ENCODE data around the gene KCNH1. TPM values are rescaled to one million over a fixed set of nuclear protein-coding genes. Genes with fewer than 3 reads are reported as not detected.

The KCNH1 gene
- polyA plus RNA-seq, 1 donor: 0.49 TPM

DNA sequence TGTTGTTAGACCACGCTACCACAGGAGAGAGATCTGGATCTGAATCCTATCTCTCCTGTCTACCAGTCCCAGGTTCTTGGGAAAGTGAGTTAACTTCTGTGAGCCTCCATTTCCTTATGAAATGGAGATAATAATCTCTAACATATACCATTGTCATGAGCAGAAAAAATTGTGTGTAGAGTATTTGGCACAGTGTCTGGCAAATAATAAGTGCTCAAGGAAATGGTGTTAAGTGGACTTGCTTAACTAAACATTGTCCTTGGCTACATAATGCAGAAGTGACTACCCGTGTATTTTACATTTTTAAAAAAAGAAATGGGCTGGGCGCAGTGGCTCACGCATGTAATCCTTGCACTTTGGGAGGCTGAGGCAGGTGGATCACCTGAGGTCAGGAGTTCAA is 217.4 kb downstream of the KCNH1 start:
- no peak for DNase-seq

DNA sequence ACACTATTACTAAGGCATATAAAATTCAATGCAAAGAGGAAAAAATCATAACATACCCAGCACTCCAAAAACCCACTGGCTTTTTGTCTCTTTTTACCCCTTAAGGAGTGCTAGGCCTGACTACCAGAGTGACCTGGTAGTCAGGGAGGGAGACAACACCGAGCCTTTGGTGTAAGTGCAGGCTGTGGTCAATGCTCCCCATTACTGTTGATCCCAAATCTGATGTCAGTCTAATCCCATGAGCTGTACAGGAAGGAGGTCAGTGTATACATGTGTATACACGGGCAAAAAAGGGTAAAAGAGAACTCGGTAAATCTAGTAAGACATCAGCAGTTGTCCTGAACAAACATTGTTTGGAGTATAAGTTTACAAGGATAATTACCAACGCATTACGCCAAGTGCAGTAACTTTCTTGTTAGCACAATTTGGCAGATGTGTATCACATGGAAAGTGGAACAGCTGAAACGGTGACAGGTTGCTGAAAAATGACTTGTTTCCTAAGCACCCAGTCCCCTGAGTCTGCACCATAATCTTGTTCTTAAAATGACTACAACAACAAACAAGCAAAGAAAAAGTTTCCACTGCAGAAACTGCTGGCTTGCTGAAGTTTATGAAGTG is 217.9 kb downstream of the KCNH1 start:
- no peak for DNase-seq

DNA sequence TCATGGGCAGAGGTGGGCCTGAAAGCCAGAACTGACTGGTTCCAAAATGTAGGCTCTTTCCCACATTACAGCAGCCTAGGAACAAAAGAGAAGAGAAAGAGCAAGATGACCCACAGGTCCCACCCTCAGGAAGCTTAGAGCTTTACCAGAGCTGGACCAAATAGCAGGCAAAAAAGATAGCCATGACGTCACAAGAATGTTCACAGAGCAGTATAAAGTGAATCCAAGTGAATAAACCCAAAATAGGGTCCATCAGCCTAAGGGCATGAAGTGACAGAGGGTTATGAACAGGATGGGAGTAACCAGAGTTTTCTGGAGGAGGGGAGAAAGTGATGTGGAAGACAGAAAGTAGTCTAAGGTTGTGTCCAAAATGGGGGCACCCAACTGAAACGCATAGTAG is 221.2 kb downstream of the KCNH1 start:
- no peak for DNase-seq

DNA sequence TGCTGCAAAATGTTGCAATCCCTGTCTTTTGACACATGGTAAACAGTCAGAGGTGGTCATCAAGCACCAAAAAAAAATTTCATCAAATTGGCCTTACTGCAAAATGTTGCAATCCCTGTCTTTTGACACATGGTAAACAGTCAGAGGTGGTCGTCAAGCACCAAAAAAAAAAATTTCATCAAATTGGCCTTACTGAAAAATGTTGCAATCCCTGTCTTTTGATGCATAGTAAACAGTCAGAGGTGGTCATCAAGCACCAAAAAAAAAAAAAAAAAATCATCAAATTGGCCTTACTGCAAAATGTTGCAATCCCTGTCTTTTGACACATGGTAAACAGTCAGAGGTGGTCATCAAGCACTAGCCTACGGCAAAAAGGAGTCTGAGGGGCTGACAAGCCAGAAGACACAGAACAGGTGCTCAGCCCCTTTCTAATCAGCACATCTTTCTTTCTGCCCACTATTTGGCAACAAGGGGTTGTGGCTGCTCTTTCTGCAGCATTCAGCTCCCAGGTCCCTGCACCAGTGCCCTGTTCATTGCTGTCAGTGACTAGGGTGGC is 223.8 kb downstream of the KCNH1 start:
- no peak for DNase-seq

DNA sequence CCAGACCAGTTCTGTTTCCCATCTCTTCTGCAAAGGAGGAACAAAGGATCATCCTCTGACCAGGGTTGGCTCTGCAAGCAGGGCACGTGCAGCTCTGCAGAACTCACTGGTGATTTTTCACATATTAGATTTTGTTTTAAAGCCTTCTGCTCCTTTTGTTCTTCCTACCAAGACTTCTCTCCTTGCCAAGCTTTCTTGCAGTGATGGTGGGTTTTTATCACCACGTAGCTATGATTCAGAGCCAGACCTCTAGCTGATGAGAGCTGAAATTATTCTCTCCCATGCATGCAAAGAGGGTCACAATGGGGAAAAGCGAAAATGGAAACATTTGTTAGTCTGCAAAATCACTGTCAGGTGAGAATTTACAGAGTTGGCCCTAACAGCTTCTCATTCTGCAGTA is 225.2 kb downstream of the KCNH1 start:
- no peak for DNase-seq

DNA sequence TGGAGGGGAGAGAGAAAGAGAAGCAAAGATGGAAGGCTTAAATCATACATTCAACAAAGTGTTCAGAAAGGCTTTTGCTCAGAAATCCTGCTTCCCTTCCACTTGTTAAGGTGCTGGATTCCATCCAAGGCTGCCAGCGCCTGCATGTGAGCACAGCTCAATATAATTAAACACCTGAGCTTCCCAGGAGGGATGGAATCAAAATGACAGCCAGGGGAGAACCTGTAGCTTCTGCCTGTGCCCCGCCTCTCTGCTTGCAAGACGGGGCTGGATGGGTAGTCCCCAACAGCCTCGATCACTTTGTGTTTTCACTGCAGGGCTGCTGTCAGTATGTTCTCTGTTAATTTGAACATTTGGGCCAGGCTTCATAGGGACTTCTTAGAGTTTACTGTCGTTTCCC is 225.7 kb downstream of the KCNH1 start:
- no peak for DNase-seq

DNA sequence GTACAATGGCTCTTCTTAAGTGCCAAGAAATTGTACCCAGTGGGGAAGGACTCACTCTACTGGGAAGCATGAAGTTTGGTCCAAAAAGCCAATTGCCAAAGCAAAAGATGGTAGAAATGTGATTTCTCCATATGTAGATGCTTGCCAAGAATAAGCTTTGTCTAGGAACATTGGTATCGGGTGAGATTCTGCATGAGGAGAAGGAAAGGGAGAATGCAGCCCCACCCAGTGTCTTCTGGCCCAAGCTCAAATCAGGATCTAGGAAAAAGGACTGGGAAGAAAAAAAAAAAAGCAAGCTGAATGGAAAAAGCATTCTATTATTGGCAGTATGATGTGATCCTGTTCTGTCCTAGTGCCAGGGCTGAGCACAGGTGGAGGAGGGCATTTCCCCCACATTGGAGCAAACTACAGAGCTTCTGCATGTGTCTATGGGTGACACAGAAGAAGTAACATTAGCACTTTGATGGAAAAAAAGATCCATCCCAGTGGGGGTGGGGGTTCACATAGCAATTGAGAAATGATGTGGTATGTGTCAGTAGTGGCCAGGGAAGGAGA is 226.6 kb downstream of the KCNH1 start:
- DNase-seq: no peak

DNA sequence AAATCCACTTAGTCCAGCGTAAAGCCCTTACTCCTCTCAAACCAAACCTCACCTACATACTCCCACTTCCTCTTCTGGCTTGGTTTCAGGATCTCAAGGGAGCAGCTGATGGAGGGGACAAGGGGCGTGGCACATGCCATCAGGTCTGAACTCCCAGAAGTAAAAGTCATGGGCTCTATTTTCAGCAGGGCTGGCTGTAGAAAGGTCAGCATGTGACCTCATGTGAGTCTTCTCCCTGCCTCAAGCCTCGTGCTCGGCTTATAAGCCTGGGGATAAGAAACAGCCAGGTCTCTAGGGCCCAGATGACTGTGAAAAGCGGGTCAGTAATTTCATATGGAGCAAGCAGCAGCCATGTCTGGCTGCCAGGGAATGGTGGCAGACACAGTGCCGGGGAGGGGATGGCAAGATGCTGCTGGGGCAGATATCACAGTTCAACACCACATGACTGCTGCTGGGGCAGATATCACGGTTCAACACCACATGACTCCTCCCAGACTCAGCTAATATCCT is 227.9 kb downstream of the KCNH1 start:
- DNase-seq: no peak

DNA sequence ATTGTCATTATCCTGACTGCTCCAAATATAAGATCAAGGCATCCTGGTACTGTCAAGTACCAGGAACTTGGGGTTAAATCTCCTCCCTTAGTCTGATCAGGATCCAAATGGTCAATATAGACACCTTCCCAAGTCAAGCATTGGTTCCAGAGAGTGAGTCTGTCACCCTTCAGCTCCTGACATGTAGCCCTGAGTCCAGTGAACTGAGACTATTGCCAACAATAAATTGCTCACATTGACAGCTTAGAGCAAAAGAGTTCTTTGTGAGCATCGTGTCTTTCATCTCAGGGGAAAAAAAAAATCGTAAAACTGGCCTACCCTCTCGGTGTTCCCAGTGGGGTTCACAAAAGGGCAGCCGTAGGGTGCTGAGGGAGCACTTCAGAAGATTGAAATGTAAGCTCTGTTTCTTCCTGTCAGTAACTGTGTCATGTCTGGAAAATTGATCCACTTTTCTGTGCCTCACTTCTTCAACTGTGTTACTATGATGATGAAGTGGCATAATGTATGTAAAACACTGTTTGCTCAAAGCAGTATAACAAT is 228.5 kb downstream of the KCNH1 start:
- DNase-seq: no peak

DNA sequence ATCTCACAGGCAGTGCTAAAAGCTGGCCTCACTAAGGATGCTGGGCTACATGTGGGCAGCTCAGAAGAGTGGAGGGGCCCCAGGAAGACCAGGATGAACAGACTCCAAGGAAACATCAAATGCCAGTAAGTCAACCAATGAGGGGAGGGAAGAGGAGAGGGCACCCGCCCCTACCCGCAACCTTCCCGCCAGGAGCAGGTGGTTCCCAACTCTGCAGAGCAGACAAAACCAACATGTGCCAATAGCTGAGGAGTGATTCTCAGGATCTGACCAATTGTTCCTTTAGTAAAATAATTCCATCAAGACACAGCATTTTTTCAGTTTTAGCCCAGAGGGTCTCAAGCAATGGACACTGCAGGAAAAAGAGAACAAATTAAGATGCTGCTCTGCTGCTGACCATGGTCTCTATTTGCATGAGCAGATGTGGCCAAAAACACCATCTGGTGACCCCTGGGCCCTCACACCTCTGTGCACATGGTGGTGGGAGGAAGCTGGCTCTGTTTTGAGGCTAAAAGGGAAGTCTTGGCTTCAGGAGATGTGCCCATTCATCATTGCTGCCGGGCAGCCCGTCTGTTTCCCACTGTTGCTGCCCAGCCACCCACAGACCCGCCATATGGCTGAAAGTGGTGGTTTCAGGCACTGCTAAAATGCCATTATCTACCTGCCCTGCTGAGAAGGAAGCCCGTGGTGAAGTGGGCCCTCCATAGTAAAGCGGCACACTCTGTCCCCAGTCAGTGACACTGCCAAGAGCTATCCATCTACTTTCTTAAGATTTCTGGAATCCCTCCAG is 231.8 kb downstream of the KCNH1 start:
- DNase-seq: no peak

DNA sequence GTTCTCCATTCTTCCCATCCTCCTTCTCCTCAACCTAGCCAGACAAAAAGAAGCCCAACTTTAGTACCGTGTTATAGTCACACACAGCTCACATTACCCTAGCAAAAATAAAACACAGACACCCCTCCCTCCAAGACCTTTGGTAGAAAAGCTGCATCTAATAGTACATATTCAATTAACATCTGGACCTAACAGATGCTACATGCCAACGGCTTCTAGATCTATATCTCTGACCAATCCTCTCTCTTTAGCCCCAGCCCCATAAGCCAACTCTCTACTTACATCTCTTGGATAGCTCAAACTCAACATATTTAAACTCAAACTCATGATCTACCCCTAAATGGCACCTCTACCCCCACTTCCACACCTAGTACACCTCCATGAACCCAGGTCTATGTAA is 233.1 kb downstream of the KCNH1 start:
- no peak for DNase-seq

DNA sequence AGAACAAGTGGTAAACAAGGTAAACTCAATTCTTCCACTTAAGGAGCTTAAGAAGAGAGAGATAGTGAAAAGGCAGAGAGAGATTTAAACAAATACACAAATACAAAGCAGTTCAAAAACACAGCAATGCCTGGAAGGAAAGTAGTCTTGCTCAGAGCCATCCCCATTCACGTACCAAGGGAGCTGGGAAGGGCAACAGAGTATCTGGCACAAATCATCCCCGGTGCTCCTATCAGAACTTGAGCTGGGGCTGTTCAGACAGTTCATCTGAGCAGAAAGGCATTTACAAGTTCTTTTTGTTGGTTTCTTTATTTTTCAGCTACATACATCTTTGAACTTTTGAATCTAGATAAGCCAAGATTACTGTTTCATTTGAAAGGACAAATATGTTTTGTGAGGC is 233.9 kb downstream of the KCNH1 start:
- DNase-seq: no peak

DNA sequence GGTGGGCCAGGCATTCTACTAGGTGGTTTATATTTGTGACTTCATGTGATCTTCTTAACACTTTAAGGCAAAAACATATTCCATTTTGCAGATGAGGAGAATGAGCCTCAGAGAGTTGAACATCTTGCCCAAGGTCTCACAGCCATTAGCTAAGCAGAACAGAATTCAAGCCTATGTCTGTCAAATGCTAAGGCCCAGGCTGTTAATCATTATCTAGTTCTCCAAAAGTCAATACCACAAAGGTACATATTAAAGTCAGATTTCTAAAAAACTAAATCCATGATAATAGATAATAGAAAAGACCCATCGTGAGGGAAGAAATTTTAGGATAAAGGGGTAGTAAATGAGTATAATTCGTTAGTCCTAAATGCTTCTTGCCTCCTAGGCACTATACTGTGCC is 234.3 kb downstream of the KCNH1 start:
- DNase-seq: no peak

DNA sequence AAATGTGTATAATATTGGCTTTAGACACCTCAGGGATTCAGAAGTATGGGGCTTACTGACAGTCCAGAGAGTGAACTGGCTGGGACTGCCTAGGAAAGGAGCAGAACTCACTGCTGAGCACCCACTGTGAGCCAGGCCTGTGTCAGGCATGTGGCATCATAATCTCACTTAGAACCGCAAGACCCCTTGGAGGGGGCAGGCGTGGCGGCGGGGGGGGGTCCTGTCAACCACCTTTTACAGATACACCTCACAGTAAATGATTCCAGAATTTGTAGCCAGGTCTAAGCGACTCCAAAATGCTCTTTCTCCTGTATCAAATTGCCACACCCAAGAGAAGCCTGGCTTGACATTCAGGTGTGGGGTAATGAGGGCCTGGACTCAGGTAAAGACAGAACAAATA is 235.5 kb downstream of the KCNH1 start:
- no peak for DNase-seq

DNA sequence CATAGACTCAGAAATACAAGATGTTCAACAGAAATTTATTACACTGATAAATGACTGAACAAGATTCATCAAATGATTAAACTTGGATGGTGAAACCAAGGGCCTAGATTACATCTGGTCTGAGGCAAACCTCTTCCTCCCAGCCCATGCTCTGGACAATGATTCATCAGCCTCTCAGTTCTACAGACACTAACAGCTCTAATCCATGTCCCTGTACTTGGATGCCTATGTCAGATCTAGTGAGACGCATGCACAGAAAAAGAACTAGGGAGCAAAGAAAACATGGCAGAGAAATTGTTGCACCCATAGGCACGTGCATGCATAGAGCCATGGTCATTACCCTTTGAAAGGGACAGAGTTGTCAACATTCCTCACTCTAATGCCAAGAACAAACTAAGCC is 250.1 kb downstream of the KCNH1 start:
- no peak for DNase-seq

DNA sequence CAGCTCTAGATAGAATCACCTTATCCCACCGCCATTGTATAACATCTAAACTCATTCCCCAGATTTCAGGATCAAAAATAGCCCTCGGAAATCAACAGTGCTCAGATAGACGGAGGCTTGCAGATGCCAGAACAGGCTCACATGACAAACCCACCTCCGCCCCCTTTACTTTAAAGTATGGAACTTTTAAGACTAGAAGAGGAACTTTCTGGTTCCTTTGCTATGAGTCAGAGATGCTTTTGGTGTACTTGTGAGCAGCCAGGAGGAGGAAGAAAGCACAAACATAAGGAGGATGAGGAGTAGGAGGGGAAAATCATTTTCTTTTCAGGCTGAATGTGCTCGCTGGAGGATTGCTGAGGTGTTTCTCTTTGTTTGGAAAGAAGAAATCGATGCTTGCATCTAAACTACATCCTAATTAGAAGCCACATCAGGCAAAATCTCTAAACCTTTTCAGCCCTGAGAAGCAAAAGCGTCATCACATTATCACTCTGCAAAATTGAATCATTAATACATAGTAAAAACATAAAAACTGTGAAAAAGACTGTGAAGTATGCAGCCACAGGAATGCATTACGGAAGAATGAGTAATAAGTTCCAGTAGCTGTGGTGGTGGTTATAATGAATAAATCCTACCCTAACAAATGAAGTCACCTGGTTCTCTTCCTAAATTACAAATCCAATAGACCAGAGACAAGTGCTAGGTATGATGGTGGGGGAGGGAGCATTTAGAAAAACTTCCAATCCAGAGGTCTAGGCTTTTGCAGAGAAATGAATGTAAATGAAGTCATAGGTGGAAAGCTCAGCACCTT is 251.3 kb downstream of the KCNH1 start:
- DNase-seq: no peak

DNA sequence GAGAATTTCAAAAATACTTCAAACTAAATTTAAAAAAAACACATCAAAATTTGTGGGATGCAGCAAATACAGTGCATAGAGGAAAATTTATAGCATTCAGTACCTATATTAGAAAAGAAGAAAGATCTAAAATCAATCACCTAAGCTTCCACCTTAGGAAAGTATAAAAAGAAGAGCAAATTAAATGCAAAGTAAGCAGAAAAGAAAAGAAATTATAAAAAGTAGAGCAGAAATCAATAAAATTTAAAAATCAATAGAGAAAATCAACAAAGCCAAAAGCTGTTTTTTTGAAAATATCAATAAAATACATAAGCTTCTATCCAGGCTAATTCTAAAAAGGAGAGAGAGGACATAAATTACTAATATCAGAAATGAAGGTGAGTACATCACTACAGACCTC is 255.4 kb downstream of the KCNH1 start:
- no peak for DNase-seq

DNA sequence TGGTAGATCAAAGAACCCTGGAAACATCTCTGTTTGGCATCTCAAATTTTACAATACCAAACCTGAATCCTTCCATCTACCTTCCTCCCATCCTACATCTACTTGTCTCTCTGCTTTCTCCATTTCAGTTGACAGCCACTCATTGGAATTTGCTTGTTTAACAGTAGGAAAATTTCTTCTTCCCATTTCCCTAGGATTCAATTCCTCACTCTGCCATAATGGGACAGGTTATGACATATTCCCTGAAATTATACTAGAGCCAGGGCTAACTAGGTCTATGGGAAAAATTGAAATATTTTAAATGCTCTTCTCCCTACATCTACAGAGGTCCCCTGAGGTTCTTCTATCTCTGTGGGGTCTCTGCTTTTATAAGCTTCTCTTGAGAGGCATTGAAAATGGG is 257.7 kb downstream of the KCNH1 start:
- DNase-seq: no peak

DNA sequence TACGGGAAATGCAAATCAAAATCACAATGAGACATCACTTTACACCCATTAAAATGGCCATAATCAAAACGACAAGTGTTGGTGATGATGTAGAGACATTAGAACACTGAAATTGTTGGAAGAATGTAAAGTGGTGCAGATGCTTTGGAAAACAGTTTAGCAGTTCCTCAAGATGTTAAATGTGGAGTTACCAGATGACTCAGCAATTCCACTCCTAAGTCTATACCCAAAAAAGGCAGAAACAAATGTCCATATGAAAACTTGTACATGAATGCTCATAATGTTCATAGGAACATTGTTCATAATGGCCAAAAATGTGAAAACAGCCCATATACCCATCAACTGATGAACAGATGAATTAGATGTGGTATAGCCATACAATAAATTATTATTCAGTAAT is 267.4 kb downstream of the KCNH1 start:
- DNase-seq: no peak

DNA sequence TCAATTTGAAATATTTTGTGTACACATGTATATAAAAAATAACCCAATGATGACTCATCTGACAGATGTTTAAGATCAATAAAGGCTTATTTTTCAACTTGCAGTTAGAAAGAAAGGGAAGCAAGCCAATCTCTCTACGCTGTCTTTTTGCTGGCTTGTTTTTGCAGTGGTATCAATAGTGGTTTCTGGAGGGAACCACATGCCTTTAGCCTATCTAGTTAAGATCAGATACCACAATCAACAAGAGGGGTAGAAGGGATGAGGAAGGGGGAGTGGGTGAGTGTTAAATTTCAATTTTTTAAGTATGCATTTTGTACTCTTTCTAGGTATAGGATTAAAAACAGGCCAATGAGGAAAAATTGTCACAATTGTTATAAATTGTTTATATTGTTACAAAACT is 276.2 kb downstream of the KCNH1 start:
- DNase-seq: no peak

DNA sequence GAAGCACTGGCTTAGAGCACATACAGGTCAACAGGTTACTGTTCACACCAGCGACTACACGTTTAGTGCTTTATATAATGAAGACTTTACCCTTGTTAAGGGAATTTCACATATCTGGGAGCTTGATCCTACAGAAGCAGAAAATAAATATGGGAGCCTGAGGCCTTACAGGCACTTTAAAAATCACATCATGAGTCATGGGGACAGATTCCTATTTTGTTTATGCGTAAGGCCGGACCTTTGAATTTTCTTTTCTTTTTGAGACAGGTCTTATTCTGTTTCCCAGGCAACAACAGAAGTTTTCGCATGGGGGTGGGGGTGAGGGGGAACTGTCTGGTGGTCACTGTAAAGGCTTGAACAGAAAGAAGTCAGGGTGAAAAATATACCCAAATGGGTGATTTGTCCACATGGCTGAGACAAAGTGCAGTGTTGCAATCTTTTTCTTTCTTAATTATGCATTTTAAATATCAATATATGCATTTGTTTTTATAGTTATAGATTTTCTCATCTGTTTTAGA is 276.7 kb downstream of the KCNH1 start:
- DNase-seq: no peak

DNA sequence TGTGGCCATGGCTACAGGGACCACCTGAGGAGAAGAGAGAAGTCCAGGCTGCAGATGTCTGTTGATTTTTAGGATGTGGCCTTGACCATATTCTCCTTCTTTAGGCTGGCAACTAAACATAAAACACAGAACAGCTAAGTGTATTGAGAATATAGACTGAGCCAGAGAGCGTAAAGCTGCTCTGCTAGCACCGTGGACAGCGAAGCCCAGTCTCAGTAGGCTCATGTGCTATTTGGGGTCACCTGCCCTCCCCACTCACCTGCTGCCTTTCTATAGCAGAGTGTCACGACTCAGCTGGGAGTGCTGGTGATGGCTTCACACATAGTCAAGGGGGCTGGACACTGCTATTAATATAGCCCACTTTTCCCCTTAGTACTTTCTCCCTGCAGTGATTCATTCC is 278.5 kb downstream of the KCNH1 start:
- no peak for DNase-seq
